Ramos (cell line): ENCODE measurements around the gene ZRSR2.
"Not testable (repeated sequence)": the region's sequence is repeated elsewhere in the genome, so short reads cannot be mapped to it uniquely, and the experiment has no call there.

Experiments used
- in situ Hi-C: fragments of 300-500 bp; cut with MboI; formaldehyde crosslinking; loops from one replicate; pipeline ENCODE4 v1.14.3; 2022; ENCODE audit warnings: low sequenced_read_pairs; ENCODE audit not compliant: unreplicated experiment

The ZRSR2 gene, protein sequence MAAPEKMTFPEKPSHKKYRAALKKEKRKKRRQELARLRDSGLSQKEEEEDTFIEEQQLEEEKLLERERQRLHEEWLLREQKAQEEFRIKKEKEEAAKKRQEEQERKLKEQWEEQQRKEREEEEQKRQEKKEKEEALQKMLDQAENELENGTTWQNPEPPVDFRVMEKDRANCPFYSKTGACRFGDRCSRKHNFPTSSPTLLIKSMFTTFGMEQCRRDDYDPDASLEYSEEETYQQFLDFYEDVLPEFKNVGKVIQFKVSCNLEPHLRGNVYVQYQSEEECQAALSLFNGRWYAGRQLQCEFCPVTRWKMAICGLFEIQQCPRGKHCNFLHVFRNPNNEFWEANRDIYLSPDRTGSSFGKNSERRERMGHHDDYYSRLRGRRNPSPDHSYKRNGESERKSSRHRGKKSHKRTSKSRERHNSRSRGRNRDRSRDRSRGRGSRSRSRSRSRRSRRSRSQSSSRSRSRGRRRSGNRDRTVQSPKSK

DNA sequence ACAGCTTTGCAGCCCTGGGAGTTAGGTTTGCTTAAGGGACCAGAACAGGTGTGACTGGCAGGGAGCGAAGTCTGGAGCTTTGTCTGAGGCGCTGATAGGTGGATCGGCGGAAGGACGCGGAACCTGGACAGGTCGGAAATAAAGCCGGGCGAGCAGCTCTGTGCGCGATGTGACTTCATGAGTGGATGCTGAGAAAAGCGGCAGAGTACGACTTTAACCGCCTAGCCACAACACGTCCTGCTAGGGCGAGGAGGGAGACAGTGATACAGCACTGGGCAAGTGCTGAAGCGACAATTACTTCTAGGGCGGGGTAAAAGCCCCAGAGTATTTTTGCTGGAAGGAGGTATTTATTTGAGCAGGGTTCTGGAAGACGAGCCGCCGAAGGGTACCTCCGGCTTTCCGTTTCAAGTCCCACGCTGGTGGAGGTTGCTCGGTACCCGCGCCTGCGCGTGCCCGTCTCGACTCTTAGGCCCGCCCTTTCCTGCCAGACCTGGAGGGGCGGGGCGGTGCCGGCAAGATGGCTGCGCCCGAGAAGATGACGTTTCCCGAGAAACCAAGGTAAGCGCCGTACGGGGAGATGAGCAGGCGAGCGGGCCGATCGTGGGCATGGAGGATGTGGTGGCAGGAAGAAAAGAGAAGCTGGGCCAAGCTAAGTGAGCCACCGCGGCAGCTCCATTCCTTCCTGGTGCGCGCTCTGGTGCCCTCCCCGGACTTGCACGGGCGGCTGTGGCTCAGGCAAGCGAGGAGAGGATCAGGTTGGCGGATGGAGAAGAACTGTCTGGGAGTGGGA is at the start of gene ZRSR2:
Gene ZRSR2, plus strand, starts transcription at position 506 of the 790 bp plus-strand sequence. Its CDS starts 12 bp downstream, at position 518.
- in situ Hi-C loops, result no loop called here

DNA sequence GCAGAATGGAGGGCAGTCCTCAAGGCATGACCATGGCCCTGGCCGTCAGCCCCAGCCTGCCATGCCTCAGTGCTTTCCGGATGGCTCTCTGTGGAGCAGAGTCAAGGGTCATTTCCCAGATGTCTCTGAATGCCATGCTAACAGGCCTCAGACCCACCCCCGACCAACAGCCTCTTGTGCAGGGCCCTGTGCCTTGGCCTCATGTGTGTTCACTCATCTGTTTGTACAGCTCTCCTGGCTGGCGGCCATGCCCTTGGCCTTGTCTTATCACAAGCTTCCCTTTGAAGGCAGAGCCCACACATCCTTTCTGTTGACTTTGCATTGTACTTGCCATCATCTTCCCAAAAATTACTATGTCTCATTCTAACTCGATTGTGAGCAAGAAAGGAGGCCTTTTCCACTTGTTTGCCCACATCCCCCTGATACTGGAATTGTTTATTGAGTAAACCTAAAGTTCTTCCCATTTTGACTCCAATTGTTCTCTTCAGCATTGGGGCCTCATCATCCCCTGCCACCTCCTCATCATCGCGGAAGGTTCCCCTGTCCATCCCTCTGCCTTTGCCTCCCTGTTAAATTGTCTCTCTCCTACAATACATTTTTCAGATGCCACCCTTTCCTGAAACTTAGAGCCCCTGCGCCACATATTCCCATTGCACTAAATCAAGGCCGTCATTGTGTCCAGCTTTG is 46.0 kb upstream of the ZRSR2 start:
- in situ Hi-C loops, result no loop called here

DNA sequence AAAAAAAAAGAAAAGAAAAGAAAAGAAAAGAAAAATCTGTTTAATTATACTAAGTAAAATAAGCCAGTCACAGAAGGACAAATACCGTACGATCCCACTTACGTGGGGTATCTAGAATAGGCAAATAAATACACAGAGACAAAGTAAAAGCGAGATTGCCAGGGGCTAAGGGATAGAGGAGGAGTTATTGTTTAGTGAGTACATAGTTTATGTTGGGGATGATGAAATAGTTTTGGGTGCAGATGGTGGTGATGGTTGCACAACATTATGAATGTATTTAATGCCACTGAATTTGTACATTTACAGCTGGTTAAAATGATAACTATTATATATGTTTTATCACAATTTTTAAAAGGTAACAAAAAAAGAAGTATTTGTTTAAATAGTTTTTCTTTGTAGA is 45.1 kb upstream of the ZRSR2 start:
- in situ Hi-C loops, result no loop called here

DNA sequence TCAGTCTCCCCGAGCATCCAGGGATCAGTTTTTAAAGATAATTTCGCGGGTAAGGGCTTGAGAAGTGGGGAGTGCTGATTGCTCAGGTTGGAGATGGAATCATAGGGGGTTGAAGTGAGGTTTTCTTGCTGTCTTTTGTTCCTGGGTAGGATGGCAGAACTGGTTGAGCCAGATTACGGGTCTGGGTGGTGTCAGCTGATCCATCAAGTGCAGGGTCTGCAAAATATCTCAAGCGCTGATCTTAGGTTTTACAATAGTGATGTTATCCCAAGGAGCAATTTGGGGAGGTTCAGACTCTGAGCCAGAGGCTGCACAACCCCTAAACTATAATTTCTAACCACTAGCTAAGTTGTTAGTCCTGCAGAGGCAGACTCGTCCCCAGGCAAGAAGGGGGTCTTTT is 43.6 kb upstream of the ZRSR2 start:
- in situ Hi-C loops, result not testable (repeated sequence)

DNA sequence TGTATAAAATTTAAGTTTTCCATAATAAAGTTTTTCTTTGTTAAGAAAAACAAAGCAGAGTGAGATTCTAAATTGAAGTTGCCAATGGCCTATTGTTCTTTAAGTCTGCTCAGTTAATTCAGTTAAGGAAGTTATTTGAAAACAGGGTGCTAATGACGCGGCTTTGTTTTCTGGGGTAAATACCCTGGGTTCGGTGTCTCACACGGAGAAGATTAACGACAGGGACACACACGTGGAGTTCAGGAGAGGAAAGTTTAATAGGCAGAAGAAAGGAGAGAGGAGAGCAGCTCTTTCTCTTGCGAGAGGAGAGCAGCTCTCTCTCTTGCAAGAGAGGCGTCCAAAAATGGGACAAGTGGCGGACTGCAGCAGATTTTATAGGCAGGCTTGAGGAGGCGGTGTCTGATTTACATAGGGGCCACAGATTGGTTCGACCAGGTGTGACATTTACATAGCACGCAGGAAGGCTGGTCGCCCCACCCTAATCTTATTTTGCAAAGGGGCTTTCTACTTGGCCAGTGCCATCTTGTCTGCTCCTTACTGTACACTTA is 42.6 kb upstream of the ZRSR2 start:
- in situ Hi-C loops, result no loop called here

DNA sequence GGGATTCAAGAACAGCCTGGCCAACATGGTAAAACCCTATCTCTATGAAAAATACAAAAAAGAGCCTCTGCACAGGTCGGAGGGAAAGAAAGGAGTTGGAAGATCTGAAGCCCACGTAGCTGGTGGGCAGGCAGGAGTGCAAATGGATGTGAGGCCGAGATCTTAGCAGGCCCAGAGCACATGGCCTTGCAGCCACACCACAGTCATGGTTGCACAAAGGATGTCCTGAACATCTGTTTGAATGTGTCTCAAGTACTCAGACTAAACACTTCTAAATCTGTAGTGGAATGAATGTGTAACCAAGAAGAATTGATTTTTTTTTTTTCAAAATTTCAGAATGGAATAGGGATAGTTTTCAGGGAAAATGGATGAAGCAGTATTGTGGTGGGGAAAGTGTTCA is 41.4 kb upstream of the ZRSR2 start:
- in situ Hi-C loops, result no loop called here

DNA sequence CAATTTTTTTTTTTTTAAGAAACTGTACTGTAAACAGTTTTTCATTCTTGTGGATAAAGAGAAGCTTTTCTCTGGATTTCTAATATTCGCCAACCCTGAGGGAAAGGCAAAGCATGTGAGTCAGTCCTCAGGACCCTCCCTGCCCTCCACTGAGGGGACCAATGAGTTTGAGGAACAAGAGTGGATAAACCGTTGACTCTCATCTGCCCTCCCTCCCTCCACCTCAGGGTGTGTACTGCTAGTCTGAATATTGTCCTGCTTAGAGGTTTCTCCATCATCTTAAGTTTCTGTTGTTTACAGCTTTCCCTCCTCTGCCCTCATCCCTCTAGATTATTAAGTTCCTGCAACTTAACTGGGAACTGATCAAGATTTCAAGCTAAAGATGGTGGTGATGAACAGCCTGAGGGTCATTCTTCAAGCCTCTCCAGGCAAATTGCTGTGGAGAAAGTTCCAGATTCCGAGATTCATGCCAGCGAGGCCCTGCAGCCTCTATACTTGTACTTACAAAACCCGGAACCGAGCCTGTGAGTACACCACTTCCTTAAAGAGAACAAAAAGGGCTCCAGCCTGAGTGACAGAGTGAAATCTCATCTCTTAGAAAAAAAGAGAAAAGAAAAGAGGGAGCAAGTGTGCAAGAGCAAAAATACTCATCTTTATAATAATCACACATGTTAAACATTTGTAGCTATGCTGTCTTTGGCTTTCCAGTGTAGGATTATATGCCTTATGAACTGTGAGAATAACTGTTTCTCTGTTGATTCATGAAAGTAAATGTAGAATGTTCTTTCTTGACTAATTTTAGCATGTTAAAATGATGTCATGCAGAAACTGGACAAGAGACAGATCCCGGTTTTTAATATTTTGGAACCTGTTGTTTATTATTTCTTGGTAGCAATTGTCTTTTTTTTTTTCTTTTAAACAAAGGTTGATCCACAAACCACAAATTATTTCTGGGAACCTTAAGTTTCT is 40.4 kb upstream of the ZRSR2 start:
- in situ Hi-C loops, result no loop called here

DNA sequence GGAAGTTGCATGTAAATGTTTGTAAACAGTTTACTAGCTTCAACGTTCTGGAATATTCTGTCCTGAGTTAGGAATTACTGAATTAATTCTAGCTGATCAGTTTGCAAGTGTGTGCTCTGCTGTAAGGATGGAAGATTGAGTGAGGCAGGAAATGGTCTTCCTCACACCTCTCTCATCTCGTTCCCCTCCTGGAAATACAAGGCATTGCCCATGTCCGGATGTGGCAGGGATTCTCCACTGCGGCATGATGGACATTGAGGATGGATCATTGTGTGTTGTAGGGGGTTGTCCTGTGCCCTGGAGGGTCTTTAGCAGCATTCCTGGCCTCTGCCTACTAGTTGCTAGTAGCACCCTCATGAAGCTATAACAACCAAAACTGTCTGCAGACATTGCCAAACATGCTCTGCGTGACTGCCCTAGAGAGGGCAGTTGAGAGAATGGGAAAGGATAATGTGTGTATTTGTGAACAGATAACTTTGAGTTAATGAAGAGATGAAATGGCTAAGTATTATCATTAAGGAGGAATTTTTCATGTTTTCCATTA is 39.6 kb upstream of the ZRSR2 start:
- in situ Hi-C loops, result no loop called here

DNA sequence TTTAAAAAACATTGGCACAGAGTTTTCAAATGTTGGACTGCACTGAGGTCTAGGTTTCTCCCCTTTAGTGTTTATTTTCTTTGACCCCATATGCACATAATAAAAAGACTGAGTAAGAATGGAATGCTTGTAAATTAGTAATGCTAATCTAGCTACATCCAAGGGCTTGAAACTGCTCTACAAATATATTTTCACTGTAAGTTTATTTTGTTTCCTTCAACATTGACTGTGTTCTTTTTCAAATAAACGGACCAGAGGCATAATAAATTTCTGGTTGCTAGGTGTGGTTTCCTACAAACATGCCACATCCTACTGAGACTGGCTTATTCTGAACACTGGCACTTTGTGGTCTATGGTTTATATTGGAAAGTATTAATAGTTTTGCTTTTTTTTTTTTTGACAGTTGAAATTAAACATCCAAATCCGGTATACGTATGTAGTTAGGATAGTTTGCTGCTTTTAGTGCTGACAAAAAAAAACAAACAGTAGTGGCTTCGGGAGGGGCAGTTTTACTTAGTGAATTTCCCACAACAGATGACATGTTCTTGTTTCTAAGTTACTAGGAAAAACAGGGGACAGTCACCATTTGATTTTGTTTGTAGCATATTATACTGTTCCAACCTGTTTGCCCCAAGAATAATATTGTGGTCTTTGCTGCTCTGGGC is 39.0 kb upstream of the ZRSR2 start:
- in situ Hi-C loops, result no loop called here

DNA sequence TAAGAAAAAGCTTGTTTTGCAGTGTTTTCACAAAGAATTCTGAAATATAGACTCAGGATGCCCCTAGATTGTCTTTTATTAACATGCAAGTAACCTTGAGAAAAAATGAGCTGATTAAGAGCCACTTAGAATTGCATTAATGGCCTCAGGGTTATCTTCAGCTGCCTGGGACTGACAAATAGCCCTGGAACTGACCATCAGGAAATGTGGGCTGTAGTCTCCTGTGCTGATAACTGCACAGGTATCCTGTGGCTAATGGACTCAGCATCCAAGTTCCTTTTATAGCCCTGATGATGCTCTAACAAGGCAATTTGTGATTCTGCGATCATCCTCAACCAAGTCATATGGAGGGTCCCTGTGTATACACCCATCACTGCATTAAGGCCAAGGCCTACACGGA is 35.2 kb upstream of the ZRSR2 start:
- in situ Hi-C loops, result no loop called here

DNA sequence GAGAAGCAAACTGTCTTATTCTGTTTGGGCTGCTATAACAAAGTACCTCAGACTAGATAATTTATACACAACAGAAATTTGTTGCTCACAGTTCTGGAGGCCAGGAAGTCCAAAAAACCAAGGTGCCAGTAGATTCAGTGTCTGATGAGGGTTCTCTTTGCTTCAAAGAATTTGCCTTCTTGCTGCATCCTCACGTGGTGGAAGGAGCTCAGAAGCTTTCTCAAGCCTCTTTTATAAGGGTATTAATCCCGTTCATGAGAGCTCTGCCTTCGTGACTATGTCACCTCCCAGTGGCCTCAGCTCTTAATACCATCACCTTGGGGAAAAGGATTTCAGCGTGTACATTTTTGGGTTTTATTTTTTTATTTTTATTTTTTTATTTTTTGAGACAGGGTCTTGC is 32.1 kb upstream of the ZRSR2 start:
- in situ Hi-C loops, result no loop called here

DNA sequence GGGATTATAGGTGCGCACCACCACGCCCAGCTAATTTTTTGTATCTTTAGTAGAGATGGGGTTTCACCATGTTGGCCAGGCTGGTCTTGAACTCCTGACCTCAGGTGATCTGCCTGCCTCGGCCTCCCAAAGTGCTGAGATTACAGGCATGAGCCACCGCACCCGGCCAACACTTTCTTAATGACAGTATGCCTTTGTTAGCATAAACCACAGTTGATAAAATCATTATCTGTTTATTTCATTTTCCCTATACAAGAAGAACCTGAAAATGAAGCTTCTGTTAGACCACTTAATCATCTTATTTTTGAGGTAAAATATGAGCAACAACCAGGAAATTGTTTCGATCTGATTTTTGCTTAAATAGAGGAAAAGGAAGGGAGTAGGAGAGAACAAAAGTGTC is 30.4 kb upstream of the ZRSR2 start:
- in situ Hi-C loops, result not testable (repeated sequence)

DNA sequence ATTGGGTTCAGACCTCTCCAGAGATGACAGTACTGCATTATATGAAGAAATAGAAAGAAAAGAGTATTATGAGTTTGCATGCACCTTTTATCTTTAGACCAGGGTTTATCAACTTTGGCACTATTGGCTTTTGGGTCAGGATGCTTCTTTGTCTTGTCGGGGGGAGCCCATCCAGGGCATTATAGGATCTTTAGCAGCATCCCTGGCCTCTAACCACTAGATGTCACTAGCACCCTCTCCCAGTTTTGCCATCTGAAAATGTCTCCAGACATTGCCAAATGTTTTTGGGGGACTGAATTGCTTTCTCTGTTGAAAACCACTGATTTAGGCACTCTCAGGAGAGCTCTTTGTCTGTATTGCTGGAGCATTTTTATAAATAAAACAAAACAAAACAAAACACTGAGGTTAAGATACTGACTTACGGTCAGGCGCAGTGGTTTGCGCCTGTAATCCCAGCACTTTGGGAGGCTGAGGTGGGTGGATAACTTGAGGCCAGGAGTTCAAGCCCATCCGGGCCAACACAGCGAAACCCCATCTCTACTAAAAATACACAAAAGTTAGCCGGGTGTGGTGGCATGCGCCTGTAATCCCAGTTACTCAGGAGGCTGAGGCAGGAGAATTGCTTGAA is 28.6 kb upstream of the ZRSR2 start:
- in situ Hi-C loops, result no loop called here

DNA sequence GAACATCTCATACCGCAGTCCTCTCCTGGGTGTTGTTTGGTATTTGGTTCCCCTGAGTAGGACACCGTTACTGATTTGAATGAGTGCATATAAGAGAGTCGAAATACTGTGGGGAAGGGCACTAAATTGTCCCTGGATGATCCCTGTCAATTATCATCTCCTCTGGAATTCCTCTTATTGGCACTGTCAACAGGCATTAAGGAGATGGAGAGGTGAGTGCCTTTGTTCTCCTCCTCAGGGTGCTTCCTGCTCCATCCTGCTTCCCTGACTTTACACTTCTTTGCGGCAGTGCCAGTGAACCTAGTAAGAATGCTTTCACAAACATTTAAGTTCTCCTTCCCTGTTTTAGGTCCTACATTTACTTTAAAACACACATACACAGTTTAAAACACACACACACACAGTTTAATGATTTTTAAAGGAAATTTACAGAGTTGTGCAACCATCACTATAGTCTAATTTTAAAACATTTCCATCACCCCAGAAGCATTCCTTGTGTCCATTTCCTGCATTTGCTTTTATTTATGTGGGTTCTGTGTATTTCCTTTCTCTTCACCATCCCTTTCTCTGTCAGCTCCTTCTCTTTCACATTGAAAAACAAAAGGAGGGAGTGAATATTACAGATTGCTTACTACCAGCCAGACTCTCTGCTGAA is 20.9 kb upstream of the ZRSR2 start:
- in situ Hi-C loops, result no loop called here

DNA sequence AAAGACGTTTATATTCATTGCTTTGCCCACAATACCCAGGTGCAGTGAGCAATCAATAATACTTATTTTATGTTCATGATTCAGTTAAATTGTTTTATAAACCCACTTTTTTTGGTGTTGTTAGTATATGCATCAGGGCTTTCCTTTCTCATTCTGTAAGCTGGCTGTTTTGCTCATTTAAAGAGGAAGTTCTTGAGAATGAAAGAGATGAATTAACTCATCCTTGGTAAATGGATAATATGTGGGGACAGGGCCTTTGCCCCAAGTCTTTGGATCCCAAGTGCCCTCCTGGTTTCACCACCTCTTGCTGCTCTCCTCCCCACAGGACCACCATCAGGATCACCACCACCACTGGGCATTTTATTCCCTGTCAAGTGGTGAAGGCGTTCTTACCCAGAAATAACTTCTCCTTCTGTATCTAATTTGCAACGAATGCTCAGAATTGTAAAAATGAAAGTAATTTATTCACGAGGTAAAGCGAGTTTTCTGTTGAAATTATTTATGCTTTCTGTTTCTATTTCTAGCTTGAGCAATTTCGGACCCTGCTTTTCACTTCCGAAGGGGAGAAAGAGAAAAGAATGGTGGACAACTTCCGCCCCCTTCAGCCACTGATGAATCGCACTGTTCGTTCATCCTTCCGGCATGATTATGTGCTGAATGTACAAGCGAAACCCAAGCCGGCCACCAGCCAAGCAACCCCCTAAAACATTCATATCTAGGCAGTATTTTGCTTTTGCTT is 8.2 kb upstream of the ZRSR2 start:
- in situ Hi-C loops, result no loop called here

DNA sequence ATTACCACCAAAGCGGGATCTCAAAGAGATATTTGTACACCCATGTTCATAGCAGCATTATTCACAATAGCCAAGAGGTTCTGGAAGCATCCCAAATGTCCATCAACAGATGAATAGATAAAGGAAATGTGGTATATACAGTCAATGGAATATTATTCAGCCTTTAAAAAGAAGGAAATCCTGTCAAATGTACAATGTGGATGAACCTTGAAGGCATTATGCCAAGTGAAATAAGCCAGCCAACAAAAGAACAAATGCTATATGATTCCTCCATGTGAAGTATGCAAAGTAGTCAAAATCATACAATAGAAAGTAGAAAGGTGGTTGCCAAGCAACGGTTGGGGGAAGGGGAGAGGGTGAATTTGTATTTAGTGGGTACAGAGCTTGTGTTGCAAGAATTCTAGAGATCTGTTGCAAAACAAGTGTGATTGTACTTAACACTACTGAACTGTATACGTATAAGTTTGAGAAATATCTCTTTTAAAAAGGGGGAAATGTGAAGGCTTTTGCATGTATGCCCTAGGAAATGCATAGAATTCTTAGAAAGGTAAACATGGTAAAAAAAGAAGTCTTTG is 5.0 kb upstream of the ZRSR2 start:
- in situ Hi-C loops, result no loop called here

DNA sequence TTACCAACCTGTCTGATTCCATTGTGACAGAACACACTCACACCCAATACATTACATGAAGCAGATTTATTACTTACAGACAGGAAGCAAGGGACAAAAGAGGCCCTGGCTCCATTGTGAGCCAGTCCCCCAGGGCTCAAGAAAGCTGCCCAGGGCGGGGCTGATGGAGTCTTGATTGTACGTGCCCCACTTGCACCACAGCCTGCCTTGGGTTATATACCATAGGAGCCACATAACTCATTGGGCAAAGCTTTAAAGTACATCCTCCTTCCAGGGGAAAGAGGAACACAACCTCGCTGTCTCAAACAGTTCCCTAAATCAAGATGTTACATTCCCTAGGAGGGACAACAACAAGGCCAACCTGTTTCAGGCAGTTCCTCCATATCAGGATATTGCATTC is 3.4 kb upstream of the ZRSR2 start:
- in situ Hi-C loops, result no loop called here
